CD8-positive, alpha-beta memory T cell (primary cell): Measurements from ENCODE around the gene GRIFIN. TPM values are rescaled to one million over a fixed set of nuclear protein-coding genes. Genes with fewer than 3 reads are reported as not detected.
"Not testable (repeated sequence)": the region's sequence is repeated elsewhere in the genome, so short reads cannot be mapped to it uniquely, and the experiment has no call there.

Experiments used
- CTCF ChIA-PET: fragments of 350-600 bp; sonication (Branson Sonifier 250); formaldehyde crosslinking; loops from one replicate; lab custom pipeline; 2021; ENCODE audit warnings: antibody characterized with exemption; lab: Charles Lee
- POLR2A ChIA-PET: fragments of 350-600 bp; sonication (Branson Sonifier 250); formaldehyde crosslinking; loops from one replicate; lab custom pipeline; 2021; ENCODE audit warnings: antibody characterized with exemption; lab: Charles Lee
- DNase-seq, 5 donors: peaks; one replicate each; pipeline versions ENCODE4 v3.0.0 to v3.0.0-alpha.2; 2020 to 2022; ENCODE audit warnings: mixed read lengths in 1 of 5
- H3K27ac ChIP-seq: one replicate; pipeline ENCODE4 v1.7.0; 2013; ENCODE audit warnings: low read depth, mild to moderate bottlenecking, low read length, moderate library complexity
- H3K27me3 ChIP-seq: 2 replicates; pipeline ENCODE4 v1.7.0; 2013; ENCODE audit warnings: low read length, mild to moderate bottlenecking; ENCODE audit not compliant: insufficient read depth, poor library complexity, severe bottlenecking
- H3K36me3 ChIP-seq: 2 replicates; pipeline ENCODE4 v1.7.0; 2013; ENCODE audit warnings: mild to moderate bottlenecking, low read length, moderate library complexity; ENCODE audit not compliant: insufficient read depth
- H3K4me1 ChIP-seq: 2 replicates; pipeline ENCODE4 v1.7.0; 2013; ENCODE audit warnings: mild to moderate bottlenecking, low read length, moderate library complexity; ENCODE audit not compliant: insufficient read depth
- H3K4me3 ChIP-seq: 2 replicates; pipeline ENCODE4 v1.7.0; 2013; ENCODE audit warnings: mild to moderate bottlenecking, low read length
- H3K9me3 ChIP-seq: 2 replicates; pipeline ENCODE4 v1.7.0; 2013; ENCODE audit warnings: mild to moderate bottlenecking, low read length
- H3K27ac Mint-ChIP-seq, 8 donors: one replicate each; pipeline ENCODE4 v1.8.0; 2020 to 2021; ENCODE audit warnings: mixed read lengths in 8 of 8, mild to moderate bottlenecking in 6 of 8, inconsistent platforms in 3 of 8, moderate library complexity in 3 of 8
- H3K27me3 Mint-ChIP-seq, 2 donors: one replicate each; pipeline ENCODE4 v1.8.0; 2020 to 2021; ENCODE audit warnings: mixed read lengths in 2 of 2, mild to moderate bottlenecking in 1 of 2, moderate library complexity in 1 of 2
- H3K36me3 Mint-ChIP-seq, 3 donors: one replicate each; pipeline ENCODE4 v1.8.0; 2020 to 2021; ENCODE audit warnings: mixed read lengths in 3 of 3, inconsistent platforms in 1 of 3, mild to moderate bottlenecking in 1 of 3
- H3K4me1 Mint-ChIP-seq, 3 donors: one replicate each; pipeline ENCODE4 v1.8.0; 2020 to 2021; ENCODE audit warnings: mixed read lengths in 3 of 3, inconsistent platforms in 1 of 3, mild to moderate bottlenecking in 1 of 3
- H3K4me3 Mint-ChIP-seq, 7 donors: one replicate each; pipeline ENCODE4 v1.8.0; 2020 to 2021; ENCODE audit warnings: mixed read lengths in 7 of 7, mild to moderate bottlenecking in 6 of 7, moderate library complexity in 4 of 7, inconsistent platforms in 2 of 7
- H3K9me3 Mint-ChIP-seq, 5 donors: one replicate each; pipeline ENCODE4 v1.8.0; 2020 to 2022; ENCODE audit warnings: mixed read lengths in 5 of 5, mild to moderate bottlenecking in 3 of 5, moderate library complexity in 2 of 5, inconsistent platforms in 1 of 5
- polyA plus RNA-seq: library from polyadenylated mRNA; unstranded; fragments of 300-500 nt; fragmentation: Illumina TruSeq; gene quantifications from one replicate; pipeline ENCODE4 v1.2.3, GENCODE V29; 2021
- total RNA-seq, 2 experiments: library from RNA; stranded (reverse); gene quantifications; one replicate each; pipeline ENCODE4 v1.2.3, GENCODE V29; 2021

Gene GRIFIN
- total and polyA plus RNA-seq, 3 experiments from 2014 or later = not detected

DNA sequence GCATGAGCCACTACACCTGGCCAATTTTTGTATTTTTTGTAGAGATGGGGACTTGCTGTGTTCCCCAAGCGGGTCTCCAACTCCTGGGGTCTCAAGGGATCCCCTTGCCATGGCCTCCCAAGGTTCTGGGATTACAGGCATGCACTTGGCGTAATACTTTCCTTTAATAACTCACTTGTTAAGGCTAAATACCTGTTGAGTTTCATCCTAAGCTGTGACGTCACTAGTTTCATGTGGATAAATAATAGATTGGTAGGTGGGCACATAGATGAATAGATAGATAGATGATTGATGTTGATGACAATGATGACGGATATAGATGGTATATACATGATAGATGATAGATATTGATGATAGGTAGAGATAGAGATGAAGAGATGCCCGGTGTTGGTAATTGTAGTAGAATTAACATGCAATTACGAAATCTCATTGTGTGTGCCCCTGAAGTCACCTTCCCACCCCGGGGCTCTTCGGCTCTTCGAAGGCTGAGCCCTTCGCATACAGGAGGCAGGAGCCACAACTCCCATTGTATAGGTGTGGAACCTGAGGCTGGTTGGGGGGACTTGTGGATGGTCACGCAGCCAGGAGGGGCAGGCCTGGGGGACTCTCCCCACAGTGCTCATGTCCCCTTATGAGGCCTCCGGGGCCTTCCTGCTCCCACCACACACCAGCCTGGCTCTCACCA, 2.6 kb downstream of the GRIFIN start:
- Mint-ChIP-seq H3K4me1 (peaks cover 2 to 16% (median 5%) of the 10 kb centered on the region in 3 donors), H3K36me3 (no peaks in the 10 kb centered on the region), H3K9me3 (no peaks in the 10 kb centered on the region), H3K27me3 (peaks cover 3 to 6% of the 10 kb centered on the region in 2 donors), H3K27ac (no peak overlapping the region), H3K4me3 (no peak overlapping the region)
- Histone ChIP-seq H3K4me1 (peaks cover 11% of the 10 kb centered on the region), H3K36me3 (no peaks in the 10 kb centered on the region), H3K27me3 (no peaks in the 10 kb centered on the region), H3K27ac (no peak overlapping the region), H3K4me3 (no peak overlapping the region), H3K9me3 (no peaks in the 10 kb centered on the region)
- ChIA-PET CTCF (no interaction called here), POLR2A (interaction anchor here (0.7 kb wide), 1 partner anchor 21 kb away, joined by 3 read pairs; no protein-coding TSS in a partner anchor)
- DNase-seq = peak in 1 of 5 donors; percentile 25

DNA sequence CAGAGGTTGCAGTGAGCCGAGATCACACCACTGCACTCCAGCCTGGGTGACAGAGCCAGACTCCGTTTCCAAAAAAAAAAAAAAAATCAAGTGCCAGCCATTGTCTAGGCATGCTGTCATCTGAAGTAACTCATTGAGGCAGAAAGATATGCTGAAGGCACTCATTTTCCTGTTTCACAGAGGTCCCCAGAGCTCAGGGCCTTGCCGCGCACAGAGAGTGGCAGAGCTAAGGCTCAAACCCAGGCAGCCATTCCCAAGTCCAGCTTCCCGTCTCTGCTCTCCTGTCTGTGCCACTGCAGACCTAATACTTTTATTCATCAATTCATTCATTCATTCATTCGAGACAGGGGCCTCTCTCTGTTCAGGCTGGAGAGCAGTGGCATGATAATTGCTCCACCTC, 3.5 kb downstream of the GRIFIN start:
- Histone ChIP-seq H3K9me3 (no peaks in the 10 kb centered on the region), H3K27me3 (no peaks in the 10 kb centered on the region), H3K4me1 (peaks cover 7% of the 10 kb centered on the region), H3K4me3 (no peak overlapping the region), H3K36me3 (no peaks in the 10 kb centered on the region), H3K27ac (no peak overlapping the region)
- no peak overlapping the region for H3K27ac Mint-ChIP-seq
- H3K27me3 Mint-ChIP-seq = peaks cover 3 to 6% of the 10 kb centered on the region in 2 donors
- H3K4me1 Mint-ChIP-seq = peaks cover 2 to 12% (median 5%) of the 10 kb centered on the region in 3 donors
- ChIA-PET CTCF (interaction anchor here (1.1 to 1.5 kb wide), 2 partner anchors 48 to 894 kb away, joined by 3 to 4 read pairs; no protein-coding TSS in a partner anchor), POLR2A (no interaction called here)
- no peaks in the 10 kb centered on the region for H3K9me3 Mint-ChIP-seq
- H3K4me3 Mint-ChIP-seq = no peak overlapping the region
- H3K36me3 Mint-ChIP-seq = no peaks in the 10 kb centered on the region
- DNase-seq = no peak

DNA sequence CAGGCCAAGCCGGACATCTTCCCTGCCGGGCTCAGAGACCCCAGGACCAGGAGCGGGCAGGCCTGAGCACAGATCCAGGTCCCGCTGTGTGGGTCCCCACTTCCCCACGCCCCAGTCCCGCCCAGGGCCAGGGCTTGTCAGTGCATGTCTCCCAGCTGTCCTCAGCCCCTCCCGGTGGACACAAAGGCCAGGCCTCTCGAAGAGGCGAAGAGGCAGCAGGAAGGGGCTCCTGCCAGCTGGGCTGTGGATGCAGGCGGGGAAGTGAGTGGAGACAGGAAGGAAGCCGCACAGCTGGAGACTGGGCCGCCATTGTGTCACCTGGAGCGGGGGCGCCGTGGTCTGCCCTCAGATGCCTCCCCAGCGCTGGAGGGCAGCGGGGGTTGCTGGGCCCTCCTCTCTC, 4.8 kb downstream of the GRIFIN start:
- Histone ChIP-seq H3K9me3 (no peaks in the 10 kb centered on the region), H3K27ac (no peak overlapping the region), H3K4me1 (no peaks in the 10 kb centered on the region), H3K4me3 (no peak overlapping the region), H3K36me3 (no peaks in the 10 kb centered on the region), H3K27me3 (no peaks in the 10 kb centered on the region)
- Mint-ChIP-seq H3K27me3 (peaks cover 3 to 6% of the 10 kb centered on the region in 2 donors), H3K27ac (peak overlapping the region in 1 of 8 donors; percentile 73), H3K36me3 (no peaks in the 10 kb centered on the region), H3K9me3 (no peaks in the 10 kb centered on the region), H3K4me1 (peaks cover 2 to 5% (median 4%) of the 10 kb centered on the region in 3 donors), H3K4me3 (no peak overlapping the region)
- DNase-seq = peak in 1 of 5 donors; percentile 43
- ChIA-PET CTCF (interaction anchor here (1.0 to 1.5 kb wide), 3 partner anchors 13 to 239 kb away, joined by 3 to 5 read pairs (median 4); no protein-coding TSS in a partner anchor), POLR2A (no interaction called here)

DNA sequence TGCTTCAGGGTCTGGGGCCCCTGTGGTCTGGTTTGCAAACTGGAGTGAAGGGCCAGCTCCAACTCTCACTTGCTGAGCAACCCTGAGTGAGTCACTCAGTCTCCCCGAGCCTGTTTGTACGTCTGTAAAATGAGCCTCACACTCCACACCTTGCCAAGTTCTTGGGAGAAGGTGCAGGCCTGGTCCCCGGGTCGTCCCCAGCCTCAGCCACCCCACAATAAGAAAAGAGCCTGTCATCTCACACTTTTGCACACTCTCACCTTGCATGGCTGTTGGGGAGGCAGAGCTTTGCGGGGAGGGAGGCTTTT, 5.2 kb downstream of the GRIFIN start:
- Mint-ChIP-seq H3K9me3 (no peaks in the 10 kb centered on the region), H3K36me3 (no peaks in the 10 kb centered on the region), H3K27me3 (peaks cover 3 to 6% of the 10 kb centered on the region in 2 donors), H3K4me3 (no peak overlapping the region), H3K27ac (peak overlapping the region in 1 of 8 donors; percentile 73), H3K4me1 (peaks cover 2 to 5% (median 4%) of the 10 kb centered on the region in 3 donors)
- ChIA-PET POLR2A (no interaction called here), CTCF (interaction anchor here (1.0 to 1.5 kb wide), 4 partner anchors 13 to 239 kb away, joined by 3 to 5 read pairs (median 4); no protein-coding TSS in a partner anchor)
- Histone ChIP-seq H3K9me3 (no peaks in the 10 kb centered on the region), H3K27me3 (no peaks in the 10 kb centered on the region), H3K36me3 (no peaks in the 10 kb centered on the region), H3K4me3 (no peak overlapping the region), H3K27ac (no peak overlapping the region), H3K4me1 (no peaks in the 10 kb centered on the region)
- DNase-seq = no peak

DNA sequence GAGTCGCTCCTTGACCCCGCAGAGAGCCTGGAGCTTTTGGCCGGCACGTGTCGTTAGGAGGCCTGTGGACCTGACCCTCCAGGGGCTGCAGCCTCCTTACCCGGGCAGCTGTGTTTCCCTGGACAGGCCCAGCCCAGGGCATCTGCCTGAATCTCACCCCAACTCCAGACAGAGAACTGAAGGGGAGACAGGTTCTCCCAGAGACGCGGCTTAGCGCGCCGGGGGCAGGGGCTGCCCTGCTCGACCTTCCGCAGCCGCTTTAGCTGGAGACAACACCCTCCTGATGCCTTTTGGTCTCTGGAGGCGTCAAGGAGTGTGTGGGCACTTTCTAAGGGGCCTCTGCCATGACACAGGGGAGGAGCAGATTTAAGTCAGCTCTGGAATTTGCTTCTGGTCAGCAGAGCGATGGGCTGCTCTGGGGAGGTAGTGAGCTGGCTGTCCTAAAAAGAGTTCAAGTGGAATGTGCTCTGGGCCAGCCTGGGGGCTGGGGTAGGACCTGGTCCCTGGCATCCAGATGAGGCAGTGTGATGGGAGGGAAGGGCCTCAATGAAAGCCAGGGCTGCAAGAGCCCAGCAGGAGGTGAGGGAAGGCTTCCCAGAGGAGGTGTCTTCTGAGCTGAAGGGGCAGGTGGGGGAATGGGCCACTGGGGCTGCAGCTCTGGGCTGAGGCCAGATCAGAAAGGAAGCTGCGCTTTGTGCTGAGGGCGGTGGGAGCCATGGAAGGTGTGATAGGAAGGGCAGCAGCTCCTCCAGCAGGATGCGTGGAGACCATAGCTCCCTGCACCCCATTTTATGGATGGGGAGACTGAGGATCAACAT, 5.8 kb downstream of the GRIFIN start:
- peak in 1 of 5 donors; percentile 32 for DNase-seq
- Histone ChIP-seq H3K27ac (no peak overlapping the region), H3K27me3 (no peaks in the 10 kb centered on the region), H3K4me3 (no peak overlapping the region), H3K36me3 (no peaks in the 10 kb centered on the region), H3K9me3 (no peaks in the 10 kb centered on the region), H3K4me1 (no peaks in the 10 kb centered on the region)
- H3K36me3 Mint-ChIP-seq = no peaks in the 10 kb centered on the region
- ChIA-PET POLR2A (no interaction called here), CTCF (interaction anchor here (1.0 to 4.1 kb wide), 8 partner anchors 12 to 240 kb away, joined by 3 to 43 read pairs (median 4); no protein-coding TSS in a partner anchor)
- no peak overlapping the region for H3K4me3 Mint-ChIP-seq
- H3K4me1 Mint-ChIP-seq = peaks cover 2 to 5% (median 4%) of the 10 kb centered on the region in 3 donors
- H3K9me3 Mint-ChIP-seq = no peaks in the 10 kb centered on the region
- H3K27ac Mint-ChIP-seq = peak overlapping the region in 1 of 8 donors; percentile 78
- peaks cover 3 to 6% of the 10 kb centered on the region in 2 donors for H3K27me3 Mint-ChIP-seq

DNA sequence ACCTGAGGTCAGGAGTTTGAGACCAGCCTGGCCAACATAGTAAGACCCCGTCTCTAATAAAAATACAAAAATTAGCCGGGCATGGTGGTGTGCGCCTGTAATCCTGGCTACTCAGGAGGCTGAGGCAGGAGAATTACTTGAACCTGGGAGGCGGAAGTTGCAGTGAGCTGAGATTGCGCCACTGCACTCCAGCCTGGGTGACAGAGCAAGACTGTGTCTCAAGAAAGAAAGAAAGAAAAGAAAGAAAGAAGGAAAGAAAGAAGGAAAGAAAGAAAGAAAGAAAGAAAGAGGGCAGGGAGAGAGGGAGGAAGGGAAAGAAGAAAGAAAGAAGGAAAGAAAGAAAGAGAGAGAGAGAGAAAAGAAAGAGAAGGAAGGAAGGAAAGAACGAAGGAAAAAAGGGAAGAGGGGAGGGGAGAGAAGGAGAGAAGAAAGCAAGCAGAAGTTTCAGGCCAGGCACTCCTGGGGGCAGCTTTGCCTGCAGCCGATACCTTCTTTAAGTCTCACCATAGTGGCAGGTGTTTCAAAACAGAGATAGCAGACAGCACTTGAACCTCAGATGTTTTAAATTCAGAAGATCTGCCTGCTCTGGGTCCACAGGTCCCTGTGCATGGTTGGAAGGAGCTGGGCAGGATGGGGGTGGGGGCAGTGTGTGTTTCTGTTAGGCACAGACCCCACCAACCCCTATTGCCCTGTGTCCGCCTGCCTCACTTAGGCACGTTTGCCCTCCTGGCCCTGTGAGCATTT, 6.6 kb downstream of the GRIFIN start:
- H3K27ac Mint-ChIP-seq, H3K4me1 Mint-ChIP-seq, H3K36me3 Mint-ChIP-seq, H3K9me3 ChIP-seq, H3K36me3 ChIP-seq, DNase-seq, H3K4me1 ChIP-seq, H3K4me3 ChIP-seq, H3K27me3 Mint-ChIP-seq, H3K27ac ChIP-seq, H3K9me3 Mint-ChIP-seq, H3K4me3 Mint-ChIP-seq, H3K27me3 ChIP-seq: not testable (repeated sequence)
- POLR2A ChIA-PET = interaction anchor here (0.6 kb wide), 1 partner anchor 17 kb away, joined by 3 read pairs; no protein-coding TSS in a partner anchor
- CTCF ChIA-PET = interaction anchor here (0.6 to 4.1 kb wide), 18 partner anchors 13 to 741 kb away, joined by 3 to 43 read pairs (median 5); no protein-coding TSS in a partner anchor

DNA sequence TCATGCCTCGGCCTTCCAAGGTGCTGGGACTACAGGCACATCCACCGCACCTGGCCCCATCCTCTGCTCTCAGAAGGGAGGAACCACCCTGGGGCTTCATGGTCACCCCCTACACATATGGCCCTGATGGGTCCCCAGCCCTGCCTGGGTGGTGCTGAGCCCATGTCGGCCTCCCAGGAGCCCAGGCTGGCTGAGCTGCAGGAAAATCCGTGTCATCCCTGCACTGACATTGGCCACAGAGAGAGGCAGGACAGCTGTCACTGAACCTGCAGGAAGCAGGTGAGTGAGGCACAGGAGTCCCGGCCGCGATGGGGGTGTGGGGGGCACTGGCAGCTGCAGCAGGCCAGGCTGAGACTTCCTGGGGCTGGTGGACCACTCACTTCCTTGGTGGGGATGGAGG, 8.0 kb downstream of the GRIFIN start:
- POLR2A ChIA-PET = no interaction called here
- H3K9me3 Mint-ChIP-seq = no peaks in the 10 kb centered on the region

More for the DNA sequence above, 8.0 kb downstream of the GRIFIN start:
- Histone ChIP-seq H3K9me3 (no peaks in the 10 kb centered on the region), H3K27me3 (no peaks in the 10 kb centered on the region), H3K36me3 (no peaks in the 10 kb centered on the region), H3K27ac (no peak overlapping the region), H3K4me1 (no peaks in the 10 kb centered on the region), H3K4me3 (no peak overlapping the region)
- CTCF ChIA-PET = interaction anchor here (0.5 to 4.1 kb wide), 24 partner anchors 8 to 569 kb away, joined by 3 to 43 read pairs (median 4); partner anchors contain the start of genes MRM2 and NUDT1
- H3K27me3 Mint-ChIP-seq = peaks cover 3 to 6% of the 10 kb centered on the region in 2 donors
- no peak overlapping the region for H3K4me3 Mint-ChIP-seq
- no peak for DNase-seq
- H3K27ac Mint-ChIP-seq = no peak overlapping the region
- peaks cover 2 to 5% (median 4%) of the 10 kb centered on the region in 3 donors for H3K4me1 Mint-ChIP-seq
- no peaks in the 10 kb centered on the region for H3K36me3 Mint-ChIP-seq
